ENCODE results near the gene COLEC11.

COLEC11 gene

GRCh38 chr2:3585261-3586109 is 9.4 kb upstream of the COLEC11 start (continued):
- peak; percentile 90 for TF ChIP-seq ZNF600 (tag by site-specific recombination; IDR thresholded peaks at IDR 0.05)
- no peak for TF ChIP-seq ZNF157 (tag by site-specific recombination; IDR thresholded peaks at IDR 0.05)
- no peak for TF ChIP-seq ZNF19 (tag by site-specific recombination; IDR thresholded peaks at IDR 0.05; ENCODE audit: low read depth)
- TF ChIP-seq ZNF571 (tag by site-specific recombination; IDR thresholded peaks at IDR 0.05): no peak
- no peak for TF ChIP-seq ZBTB8A (tag by site-specific recombination; IDR thresholded peaks at IDR 0.05)
- TF ChIP-seq ZBTB1 (tag by site-specific recombination; IDR thresholded peaks at IDR 0.05): no peak
- TF ChIP-seq, protein P1, sequence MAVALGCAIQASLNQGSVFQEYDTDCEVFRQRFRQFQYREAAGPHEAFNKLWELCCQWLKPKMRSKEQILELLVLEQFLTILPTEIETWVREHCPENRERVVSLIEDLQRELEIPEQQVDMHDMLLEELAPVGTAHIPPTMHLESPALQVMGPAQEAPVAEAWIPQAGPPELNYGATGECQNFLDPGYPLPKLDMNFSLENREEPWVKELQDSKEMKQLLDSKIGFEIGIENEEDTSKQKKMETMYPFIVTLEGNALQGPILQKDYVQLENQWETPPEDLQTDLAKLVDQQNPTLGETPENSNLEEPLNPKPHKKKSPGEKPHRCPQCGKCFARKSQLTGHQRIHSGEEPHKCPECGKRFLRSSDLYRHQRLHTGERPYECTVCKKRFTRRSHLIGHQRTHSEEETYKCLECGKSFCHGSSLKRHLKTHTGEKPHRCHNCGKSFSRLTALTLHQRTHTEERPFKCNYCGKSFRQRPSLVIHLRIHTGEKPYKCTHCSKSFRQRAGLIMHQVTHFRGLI (tag by site-specific recombination; IDR thresholded peaks at IDR 0.05): no peak

- Histone ChIP-seq H3K9me3 (ENCODE audit: control insufficient read depth, insufficient read depth, low read depth, low read length) (no peaks in the 10 kb centered on the region), H3K27ac (ENCODE audit: extremely low read depth, low read depth, low read length) (no peak overlapping the region), H3K36me3 (ENCODE audit: control insufficient read depth in 2 of 2, insufficient read depth in 1 of 2, low read length in 2 of 2) (peaks cover 6 to 35% of the 10 kb centered on the region in 2 experiments), H3K4me1 (ENCODE audit: control insufficient read depth, insufficient read depth, low read length) (no peaks in the 10 kb centered on the region; the same call in 1 of the 2 replicates), H3K4me3 (ENCODE audit: low read depth, low read length) (no peak overlapping the region)
- POLR2A ChIA-PET: no interaction called here
- no peak for TF ChIP-seq PRDM6 (tag by site-specific recombination; IDR thresholded peaks at IDR 0.05)
- CTCF ChIA-PET: no interaction called here
These were observed 8.7 kb upstream of the COLEC11 start for GRCh38 chr2:3586220-3586619.

GRCh38 chr2:3587021-3587420 is 7.9 kb upstream of the COLEC11 start:
- POLR2A ChIA-PET: no interaction called here
- Histone ChIP-seq H3K36me3 (ENCODE audit: control insufficient read depth in 2 of 2, insufficient read depth in 1 of 2, low read length in 2 of 2) (peaks cover 6 to 27% of the 10 kb centered on the region in 2 experiments), H3K4me3 (ENCODE audit: low read depth, low read length) (no peak overlapping the region), H3K27ac (ENCODE audit: extremely low read depth, low read depth, low read length) (no peak overlapping the region), H3K4me1 (ENCODE audit: control insufficient read depth, insufficient read depth, low read length) (no peaks in the 10 kb centered on the region; the same call in 1 of the 2 replicates), H3K9me3 (ENCODE audit: control insufficient read depth, insufficient read depth, low read depth, low read length) (no peaks in the 10 kb centered on the region)
- CTCF ChIA-PET: no interaction called here
- TF ChIP-seq ZNF221 (tag by site-specific recombination; IDR thresholded peaks at IDR 0.05; ENCODE audit: borderline replicate concordance) (no peak), ZNF426 (tag by site-specific recombination; IDR thresholded peaks at IDR 0.05) (no peak), ZBTB21 (tag by site-specific recombination; IDR thresholded peaks at IDR 0.05) (no peak), PRDM4 (tag by site-specific recombination; IDR thresholded peaks at IDR 0.05) (no peak), ZNF658 (tag by site-specific recombination; IDR thresholded peaks at IDR 0.05) (no peak), KLF1 (tag by site-specific recombination; IDR thresholded peaks at IDR 0.05) (no peak), ZBTB48 (tag by site-specific recombination; IDR thresholded peaks at IDR 0.05) (no peak), ZNF76 (tag by site-specific recombination; IDR thresholded peaks at IDR 0.05; ENCODE audit: borderline replicate concordance, low read depth) (no peak), ZNF596 (tag by site-specific recombination; IDR thresholded peaks at IDR 0.05) (no peak), ZNF433 (tag by site-specific recombination; IDR thresholded peaks at IDR 0.05; ENCODE audit: low read depth) (no peak), MEIS1 (CRISPR knock-in tag; IDR thresholded peaks at IDR 0.05; ENCODE audit: borderline replicate concordance) (no peak), ZNF311 (tag by site-specific recombination; IDR thresholded peaks at IDR 0.05; ENCODE audit: borderline replicate concordance) (no peak)
- TF ChIP-seq, protein P1 (tag by site-specific recombination; IDR thresholded peaks at IDR 0.05): no peak

Measured in HEK293 (cell line).